ENCODE data around the gene DOK3.

DOK3 gene

GRCh38 chr5:177511796-177512675, 2.4 kb upstream of the DOK3 start:
- peaks cover 25% of the 10 kb centered on the region for H3K4me1 ChIP-seq (ENCODE audit: control insufficient read depth, insufficient read depth, low read length)
- no peaks in the 10 kb centered on the region for H3K9me3 ChIP-seq (ENCODE audit: control insufficient read depth, insufficient read depth, low read depth, low read length)
- H3K9ac ChIP-seq (ENCODE audit: low read length) = no peak overlapping the region
- H3K36me3 ChIP-seq (ENCODE audit: control insufficient read depth, insufficient read depth, low read length) = peaks cover 61% of the 10 kb centered on the region
- H3K4me3 ChIP-seq (ENCODE audit: low read depth, low read length) = no peak overlapping the region
- H3K27ac ChIP-seq (ENCODE audit: low read depth, low read length) = no peak overlapping the region
- H3K27me3 ChIP-seq (ENCODE audit: control insufficient read depth, insufficient read depth, low read length) = no peaks in the 10 kb centered on the region

GRCh38 chr5:177511181-177511580, 1.6 kb upstream of the DOK3 start:
- Histone ChIP-seq H3K27ac (ENCODE audit: low read depth, low read length) (no peak overlapping the region), H3K4me3 (ENCODE audit: low read depth, low read length) (no peak overlapping the region), H3K36me3 (ENCODE audit: control insufficient read depth, insufficient read depth, low read length) (peaks cover 61% of the 10 kb centered on the region), H3K4me1 (ENCODE audit: control insufficient read depth, insufficient read depth, low read length) (peaks cover 25% of the 10 kb centered on the region), H3K27me3 (ENCODE audit: control insufficient read depth, insufficient read depth, low read length) (no peaks in the 10 kb centered on the region), H3K9me3 (ENCODE audit: control insufficient read depth, insufficient read depth, low read depth, low read length) (no peaks in the 10 kb centered on the region), H3K9ac (ENCODE audit: low read length) (no peak overlapping the region)

DNA sequence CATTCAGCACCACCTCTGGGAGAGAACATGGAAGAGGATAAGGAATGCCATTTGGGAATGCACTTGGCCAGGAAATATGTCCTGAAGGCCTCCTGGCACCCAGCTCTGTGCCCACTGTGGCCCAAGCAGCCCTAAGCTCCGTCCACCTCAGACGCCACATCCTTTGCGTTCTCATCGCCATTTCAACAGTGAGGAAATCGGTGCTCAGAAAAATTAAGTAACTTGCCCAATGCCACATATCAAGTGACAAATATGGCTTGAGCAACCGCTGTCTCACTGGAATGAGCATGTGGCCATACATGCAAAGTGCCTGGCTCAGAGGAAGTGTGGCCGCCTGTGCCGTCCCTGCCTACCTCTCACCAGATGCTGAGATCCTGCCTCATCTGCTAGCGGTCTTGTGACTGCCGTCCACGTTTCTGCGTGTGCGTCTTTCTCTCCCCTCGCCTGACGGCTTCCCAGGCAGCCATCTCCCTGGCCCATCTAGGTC, 984 bp upstream of the DOK3 start:
- Histone ChIP-seq H3K27ac (ENCODE audit: low read depth, low read length) (no peak overlapping the region), H3K4me1 (ENCODE audit: control insufficient read depth, insufficient read depth, low read length) (peaks cover 20% of the 10 kb centered on the region), H3K4me3 (ENCODE audit: low read depth, low read length) (no peak overlapping the region), H3K9ac (ENCODE audit: low read length) (no peak overlapping the region), H3K27me3 (ENCODE audit: control insufficient read depth, insufficient read depth, low read length) (no peaks in the 10 kb centered on the region), H3K36me3 (ENCODE audit: control insufficient read depth, insufficient read depth, low read length) (peaks cover 57% of the 10 kb centered on the region), H3K9me3 (ENCODE audit: control insufficient read depth, insufficient read depth, low read depth, low read length) (no peaks in the 10 kb centered on the region)

DNA sequence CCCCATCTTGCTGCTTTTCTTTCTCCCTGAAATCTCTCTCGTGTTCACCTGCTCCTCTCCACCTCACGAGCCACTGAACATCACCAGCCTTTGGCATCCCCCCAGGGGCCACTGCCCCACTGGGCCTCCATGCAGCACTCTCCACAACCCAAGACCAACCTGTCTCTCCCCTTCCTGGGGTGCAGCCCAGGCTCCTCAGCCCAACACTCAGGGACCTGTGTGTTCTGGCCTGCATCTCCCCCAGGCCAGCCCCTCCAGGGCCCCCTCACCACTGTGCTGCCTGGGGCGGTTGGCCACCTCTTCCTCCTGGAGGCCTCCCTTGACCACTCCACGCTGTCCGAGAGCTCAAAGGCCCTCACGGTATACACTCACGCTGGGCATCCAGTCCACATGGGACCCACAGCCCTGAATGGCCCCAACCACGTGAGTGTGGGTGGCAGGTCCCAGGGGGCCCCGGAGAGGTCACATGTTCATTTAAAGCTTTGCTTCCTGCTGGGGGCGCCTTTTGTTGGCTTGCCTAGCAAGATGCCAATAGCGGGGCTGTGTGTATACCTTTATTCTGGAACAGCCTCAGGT, 453 bp upstream of the DOK3 start:
- Histone ChIP-seq H3K4me1 (ENCODE audit: control insufficient read depth, insufficient read depth, low read length) (peaks cover 19% of the 10 kb centered on the region), H3K9me3 (ENCODE audit: control insufficient read depth, insufficient read depth, low read depth, low read length) (no peaks in the 10 kb centered on the region), H3K36me3 (ENCODE audit: control insufficient read depth, insufficient read depth, low read length) (peaks cover 51% of the 10 kb centered on the region), H3K27ac (ENCODE audit: low read depth, low read length) (peak overlapping the region; percentile 30; the same call in 1 of the 2 replicates), H3K27me3 (ENCODE audit: control insufficient read depth, insufficient read depth, low read length) (no peaks in the 10 kb centered on the region), H3K9ac (ENCODE audit: low read length) (no peak overlapping the region), H3K4me3 (ENCODE audit: low read depth, low read length) (no peak overlapping the region)

DNA sequence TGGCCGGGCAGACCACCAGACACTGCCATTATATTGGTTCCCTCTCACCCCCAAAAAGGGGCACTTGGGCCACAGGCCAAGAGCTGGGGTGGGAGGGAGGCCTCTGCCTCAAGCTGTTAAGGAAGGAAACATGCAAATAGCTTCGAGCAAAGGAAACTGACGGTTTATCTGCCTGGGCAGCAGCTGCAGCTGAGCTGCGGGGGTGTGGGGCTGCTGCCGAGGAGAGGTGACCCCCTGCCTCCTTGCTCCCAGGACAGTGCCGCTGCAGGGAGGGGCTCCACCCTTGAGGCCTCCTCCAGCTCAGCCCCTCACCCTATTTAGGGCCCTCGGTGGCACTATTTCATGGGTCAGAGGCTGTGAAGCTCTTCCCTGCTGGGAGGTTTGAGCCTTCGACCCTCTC, 789 bp downstream of the DOK3 start:
- Histone ChIP-seq H3K36me3 (ENCODE audit: control insufficient read depth, insufficient read depth, low read length) (peaks cover 43% of the 10 kb centered on the region), H3K27ac (ENCODE audit: low read depth, low read length) (no peak overlapping the region)

DNA sequence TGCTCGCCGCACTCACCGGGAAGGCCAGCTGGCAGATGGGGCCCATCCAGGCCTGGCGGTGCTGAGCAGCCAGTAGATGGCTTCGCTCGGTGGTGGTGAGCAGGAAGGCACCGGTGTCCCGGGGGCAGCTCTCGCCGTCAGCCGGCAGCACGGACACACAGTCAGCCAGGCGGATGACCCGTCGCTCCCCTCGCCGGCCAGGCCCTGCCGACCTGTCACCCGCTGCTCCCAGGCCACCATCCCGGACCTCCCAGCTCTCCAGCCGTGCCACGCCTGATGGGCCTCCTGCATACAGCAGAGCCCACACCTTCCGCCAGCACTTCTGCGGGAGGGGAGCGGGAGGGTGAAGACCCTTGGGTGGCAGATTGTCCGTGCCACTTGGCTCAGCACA, 1.4 kb downstream of the DOK3 start:
- H3K27me3 ChIP-seq (ENCODE audit: control insufficient read depth, insufficient read depth, low read length) = no peaks in the 10 kb centered on the region
- no peak overlapping the region for H3K4me3 ChIP-seq (ENCODE audit: low read depth, low read length)
- H3K36me3 ChIP-seq (ENCODE audit: control insufficient read depth, insufficient read depth, low read length) = peaks cover 41% of the 10 kb centered on the region
- H3K4me1 ChIP-seq (ENCODE audit: control insufficient read depth, insufficient read depth, low read length) = peaks cover 19% of the 10 kb centered on the region
- no peaks in the 10 kb centered on the region for H3K9me3 ChIP-seq (ENCODE audit: control insufficient read depth, insufficient read depth, low read depth, low read length)
- H3K27ac ChIP-seq (ENCODE audit: low read depth, low read length) = no peak overlapping the region
- no peak overlapping the region for H3K9ac ChIP-seq (ENCODE audit: low read length)

More for the DNA sequence above, 789 bp downstream of the DOK3 start:
- H3K4me1 ChIP-seq (ENCODE audit: control insufficient read depth, insufficient read depth, low read length) = peaks cover 19% of the 10 kb centered on the region
- H3K9me3 ChIP-seq (ENCODE audit: control insufficient read depth, insufficient read depth, low read depth, low read length) = no peaks in the 10 kb centered on the region
- H3K27me3 ChIP-seq (ENCODE audit: control insufficient read depth, insufficient read depth, low read length) = no peaks in the 10 kb centered on the region
- no peak overlapping the region for H3K4me3 ChIP-seq (ENCODE audit: low read depth, low read length)
- no peak overlapping the region for H3K9ac ChIP-seq (ENCODE audit: low read length)

DNA sequence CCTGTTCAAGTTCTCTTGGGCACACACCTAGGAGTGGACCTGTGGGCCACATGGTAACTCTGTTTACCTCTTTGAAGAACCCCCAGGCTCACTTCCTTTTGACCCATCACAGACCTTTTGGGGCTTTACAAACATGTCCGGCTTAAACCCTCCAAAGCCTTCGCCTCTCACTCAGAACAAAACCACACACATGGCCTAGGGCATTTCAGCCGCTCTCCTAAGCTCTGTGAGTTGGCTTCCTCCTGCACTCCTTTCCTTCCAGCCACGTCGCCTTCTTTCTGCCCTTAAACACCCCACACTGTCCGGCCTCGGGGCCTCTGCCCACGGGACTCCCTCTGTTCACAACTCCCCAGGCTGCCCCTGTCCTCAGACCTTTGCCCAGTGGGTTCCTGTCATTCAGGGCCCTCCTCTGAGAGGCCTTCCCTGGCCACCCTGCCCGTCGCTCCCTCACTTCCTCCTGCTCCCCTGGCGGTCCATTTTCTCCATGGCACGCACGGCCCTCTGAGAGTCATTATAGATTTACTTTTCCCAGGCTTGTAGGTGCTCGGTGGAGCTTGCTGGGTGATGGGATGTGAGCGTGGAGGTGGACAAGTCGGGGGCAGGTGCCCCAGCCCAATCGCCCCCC, 1.9 kb downstream of the DOK3 start:
- Histone ChIP-seq H3K9me3 (ENCODE audit: control insufficient read depth, insufficient read depth, low read depth, low read length) (no peaks in the 10 kb centered on the region), H3K36me3 (ENCODE audit: control insufficient read depth, insufficient read depth, low read length) (peaks cover 38% of the 10 kb centered on the region), H3K4me1 (ENCODE audit: control insufficient read depth, insufficient read depth, low read length) (peaks cover 19% of the 10 kb centered on the region), H3K27me3 (ENCODE audit: control insufficient read depth, insufficient read depth, low read length) (no peaks in the 10 kb centered on the region), H3K9ac (ENCODE audit: low read length) (no peak overlapping the region), H3K4me3 (ENCODE audit: low read depth, low read length) (no peak overlapping the region), H3K27ac (ENCODE audit: low read depth, low read length) (no peak overlapping the region)

DNA sequence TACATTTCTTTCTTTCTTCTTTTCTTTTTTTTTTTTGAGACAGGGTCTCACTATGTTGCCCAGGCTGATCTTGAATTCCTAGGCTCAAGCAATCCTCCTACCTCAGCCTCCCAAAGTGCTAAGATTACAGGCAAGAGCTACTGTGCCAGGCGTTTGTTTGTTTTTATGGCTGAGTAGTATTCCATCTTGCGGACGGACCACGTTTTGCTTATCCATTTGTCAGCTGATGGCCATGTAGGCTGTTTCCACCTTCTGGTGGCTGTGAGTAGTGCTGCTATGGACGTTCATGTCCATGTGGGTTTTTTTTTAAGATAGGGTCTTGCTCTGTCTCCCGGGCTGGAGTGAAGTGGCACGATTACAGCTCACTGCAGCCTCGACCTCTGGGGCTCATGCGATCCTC, 2.5 kb downstream of the DOK3 start:
- Histone ChIP-seq H3K4me3 (ENCODE audit: low read depth, low read length) (no peak overlapping the region), H3K27me3 (ENCODE audit: control insufficient read depth, insufficient read depth, low read length) (no peaks in the 10 kb centered on the region), H3K27ac (ENCODE audit: low read depth, low read length) (no peak overlapping the region), H3K9ac (ENCODE audit: low read length) (no peak overlapping the region), H3K36me3 (ENCODE audit: control insufficient read depth, insufficient read depth, low read length) (peaks cover 34% of the 10 kb centered on the region), H3K9me3 (ENCODE audit: control insufficient read depth, insufficient read depth, low read depth, low read length) (no peaks in the 10 kb centered on the region), H3K4me1 (ENCODE audit: control insufficient read depth, insufficient read depth, low read length) (peaks cover 19% of the 10 kb centered on the region)

- H3K9me3 ChIP-seq (ENCODE audit: control insufficient read depth, insufficient read depth, low read depth, low read length) = no peaks in the 10 kb centered on the region
- H3K27ac ChIP-seq (ENCODE audit: low read depth, low read length) = no peak overlapping the region
- no peak overlapping the region for H3K4me3 ChIP-seq (ENCODE audit: low read depth, low read length)
- peaks cover 21% of the 10 kb centered on the region for H3K4me1 ChIP-seq (ENCODE audit: control insufficient read depth, insufficient read depth, low read length)
- peaks cover 16% of the 10 kb centered on the region for H3K36me3 ChIP-seq (ENCODE audit: control insufficient read depth, insufficient read depth, low read length)
- no peaks in the 10 kb centered on the region for H3K27me3 ChIP-seq (ENCODE audit: control insufficient read depth, insufficient read depth, low read length)
- no peak overlapping the region for H3K9ac ChIP-seq (ENCODE audit: low read length)
These were observed 4.6 kb downstream of the DOK3 start for GRCh38 chr5:177505075-177505474.

DNA sequence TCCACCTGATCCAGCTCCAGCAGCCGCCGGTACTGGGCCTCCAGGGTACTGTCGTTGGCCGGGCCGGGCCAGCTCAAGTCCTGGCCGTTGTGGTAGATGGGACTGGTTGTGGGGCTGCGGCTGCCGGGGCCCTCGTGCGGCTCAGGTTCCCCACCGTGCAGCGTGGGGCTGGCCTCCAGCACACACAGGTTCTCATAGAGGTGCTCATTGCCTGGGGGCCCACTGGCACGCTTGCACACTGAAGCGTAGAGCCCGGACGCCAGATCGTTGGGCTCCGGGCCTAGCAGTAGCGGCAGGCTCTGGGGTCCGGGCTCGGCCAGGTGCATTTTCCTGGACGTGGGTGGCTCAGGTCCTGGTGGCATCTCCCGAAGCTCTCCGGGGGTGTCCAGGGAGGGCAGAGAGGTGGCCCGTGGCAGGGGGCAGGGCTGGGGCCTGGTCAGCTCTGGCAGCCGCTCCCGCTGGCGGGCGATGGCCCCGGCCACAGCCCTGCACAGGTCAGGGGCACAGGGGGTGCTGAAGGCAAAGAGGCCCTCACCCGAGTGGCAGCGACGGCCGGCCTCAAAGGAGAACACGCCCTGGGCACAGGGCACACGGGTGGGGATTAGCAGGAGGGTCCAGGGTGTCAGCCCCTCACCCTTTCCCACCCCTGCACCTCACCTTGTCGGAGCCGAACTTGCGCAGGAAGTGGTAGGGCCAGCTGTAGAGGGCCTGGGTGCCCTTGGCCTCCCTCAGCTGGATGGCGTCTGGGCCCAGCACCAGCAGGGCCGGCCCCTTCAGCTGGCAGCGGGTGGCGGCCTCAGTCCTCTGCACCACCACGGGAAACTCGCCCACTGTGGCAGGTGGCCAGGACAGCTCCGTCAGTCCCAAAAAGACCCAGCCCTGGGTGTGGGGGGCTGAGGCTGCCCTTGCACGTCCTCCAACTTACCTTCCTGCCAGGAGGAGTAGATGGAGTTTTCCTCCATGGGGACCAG, 5.3 kb downstream of the DOK3 start:
- Histone ChIP-seq H3K27ac (ENCODE audit: low read depth, low read length) (no peak overlapping the region), H3K9me3 (ENCODE audit: control insufficient read depth, insufficient read depth, low read depth, low read length) (no peaks in the 10 kb centered on the region), H3K4me3 (ENCODE audit: low read depth, low read length) (no peak overlapping the region), H3K9ac (ENCODE audit: low read length) (no peak overlapping the region), H3K27me3 (ENCODE audit: control insufficient read depth, insufficient read depth, low read length) (peaks cover 4% of the 10 kb centered on the region; the same call in 1 of the 2 replicates), H3K36me3 (ENCODE audit: control insufficient read depth, insufficient read depth, low read length) (peaks cover 16% of the 10 kb centered on the region), H3K4me1 (ENCODE audit: control insufficient read depth, insufficient read depth, low read length) (peaks cover 15% of the 10 kb centered on the region)

Measured in HUES6 (cell line).